ELF-1 (cell line): Measurements from ENCODE around the gene DPH1.

ENCODE experiments used
- DNase-seq: peaks from one replicate; pipeline ENCODE4 v3.0.0-alpha.2; 2016; ENCODE audit warnings: low read depth, low spot score

DPH1 gene

DNA sequence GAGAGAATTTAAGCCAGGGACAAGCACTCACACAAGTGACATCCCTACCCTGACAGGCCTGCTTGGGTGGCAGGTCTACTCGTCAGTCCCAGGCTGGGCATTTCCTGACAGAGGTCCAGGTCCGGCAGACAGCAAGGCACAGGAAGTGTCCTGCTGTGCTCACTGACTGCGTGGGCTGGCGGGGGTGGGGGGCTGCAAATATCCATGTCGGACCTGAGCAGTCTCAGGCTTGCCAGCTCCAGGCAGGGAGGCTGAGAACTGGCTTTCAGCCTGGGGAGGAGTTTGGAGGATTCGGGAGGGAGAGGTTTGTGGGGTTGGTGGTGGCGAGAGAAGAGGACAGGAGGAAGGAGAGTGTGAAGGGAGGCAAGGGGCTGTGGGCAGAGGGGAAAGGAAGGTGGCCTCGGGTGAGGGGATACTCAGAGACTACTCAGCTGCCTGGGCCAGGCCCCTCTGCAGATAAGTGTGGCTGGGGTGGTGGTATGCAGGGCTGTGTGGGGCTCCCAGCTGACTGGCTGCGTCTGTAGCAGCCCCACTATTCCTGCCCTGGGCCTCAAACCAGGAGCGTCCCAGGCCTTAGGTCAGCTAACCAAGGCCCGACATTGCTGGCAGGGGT lies 32.7 kb downstream of the DPH1 start:
- no peak for DNase-seq

DNA sequence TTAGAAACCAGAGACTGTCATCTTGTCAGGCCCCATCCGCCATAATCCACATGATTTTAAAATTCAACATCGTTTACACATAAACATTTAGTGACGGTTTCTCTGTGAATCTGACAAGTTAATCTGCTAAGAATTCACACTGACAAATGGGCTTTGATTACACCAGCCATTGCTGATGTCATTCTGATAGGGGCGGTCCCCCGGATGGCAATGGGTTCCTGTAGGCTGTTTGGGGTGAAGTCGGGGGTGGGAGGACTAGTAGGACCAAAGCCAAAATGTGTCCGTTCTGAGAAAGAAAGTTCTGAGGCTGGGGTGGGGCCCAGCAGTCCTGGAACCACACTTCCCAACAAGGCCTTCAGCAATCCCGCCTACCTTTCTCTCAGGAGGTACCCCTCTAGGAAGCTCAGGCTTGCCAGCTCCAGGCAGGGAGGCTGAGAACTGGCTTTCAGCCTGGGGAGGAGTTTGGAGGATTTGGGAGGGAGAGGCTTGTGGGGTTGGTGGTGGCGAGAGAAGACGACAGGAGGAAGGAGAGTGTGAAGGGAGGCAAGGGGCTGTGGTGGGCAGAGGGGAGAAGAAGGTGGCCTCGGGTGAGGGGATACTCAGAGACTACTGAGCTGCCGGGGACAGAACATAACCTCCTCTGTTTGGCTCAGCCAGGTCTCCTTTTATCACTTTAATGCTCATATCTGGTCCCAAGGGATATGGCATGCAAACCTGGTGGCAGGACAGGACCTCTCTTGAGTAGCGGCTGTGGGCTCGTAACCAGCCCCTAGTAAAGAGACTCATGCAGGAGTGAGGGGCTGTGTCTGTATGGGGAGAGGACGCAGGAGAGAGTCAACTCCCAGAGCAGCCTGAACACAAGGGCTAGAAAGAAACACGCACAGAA lies 33.6 kb downstream of the DPH1 start:
- DNase-seq: no peak

DNA sequence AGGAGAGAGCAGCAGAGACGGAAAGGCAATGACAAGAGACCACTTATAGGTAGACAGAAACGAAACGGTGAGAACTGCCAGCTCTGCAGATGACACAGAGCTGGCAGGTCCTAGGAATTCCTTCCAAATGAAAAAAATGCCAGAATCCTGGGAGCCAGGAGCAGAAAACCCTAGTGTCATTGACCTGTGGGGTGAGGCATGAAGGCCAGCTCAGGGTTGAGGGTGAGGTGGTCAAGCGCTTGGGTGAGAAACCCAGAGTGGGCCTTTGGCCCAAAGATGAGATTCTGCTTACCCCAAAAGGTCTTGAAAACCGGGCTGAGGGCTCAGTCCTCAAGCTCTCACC lies 34.2 kb downstream of the DPH1 start:
- DNase-seq: no peak

DNA sequence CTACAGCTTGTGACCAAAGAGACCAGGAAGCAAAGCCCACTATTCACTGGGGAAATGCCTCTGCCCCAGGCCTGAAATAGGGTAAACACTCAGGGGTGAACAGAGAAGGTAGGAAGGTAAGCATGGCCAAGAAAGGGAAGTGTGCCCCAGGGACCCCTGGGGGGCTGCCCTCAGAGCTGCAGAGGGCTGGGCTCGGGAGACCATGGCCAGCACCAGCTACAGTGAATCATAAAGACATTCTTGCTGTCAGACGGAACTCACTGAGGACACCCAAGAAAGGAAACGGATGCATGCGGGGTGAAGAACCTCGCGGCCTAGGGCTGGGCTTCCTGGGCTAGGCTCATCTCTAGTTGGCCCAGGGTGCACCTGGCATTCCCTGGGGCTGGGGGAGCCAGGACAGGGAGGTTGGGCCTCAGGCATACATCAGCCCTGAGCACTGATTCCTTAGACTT lies 34.6 kb downstream of the DPH1 start:
- no peak for DNase-seq

DNA sequence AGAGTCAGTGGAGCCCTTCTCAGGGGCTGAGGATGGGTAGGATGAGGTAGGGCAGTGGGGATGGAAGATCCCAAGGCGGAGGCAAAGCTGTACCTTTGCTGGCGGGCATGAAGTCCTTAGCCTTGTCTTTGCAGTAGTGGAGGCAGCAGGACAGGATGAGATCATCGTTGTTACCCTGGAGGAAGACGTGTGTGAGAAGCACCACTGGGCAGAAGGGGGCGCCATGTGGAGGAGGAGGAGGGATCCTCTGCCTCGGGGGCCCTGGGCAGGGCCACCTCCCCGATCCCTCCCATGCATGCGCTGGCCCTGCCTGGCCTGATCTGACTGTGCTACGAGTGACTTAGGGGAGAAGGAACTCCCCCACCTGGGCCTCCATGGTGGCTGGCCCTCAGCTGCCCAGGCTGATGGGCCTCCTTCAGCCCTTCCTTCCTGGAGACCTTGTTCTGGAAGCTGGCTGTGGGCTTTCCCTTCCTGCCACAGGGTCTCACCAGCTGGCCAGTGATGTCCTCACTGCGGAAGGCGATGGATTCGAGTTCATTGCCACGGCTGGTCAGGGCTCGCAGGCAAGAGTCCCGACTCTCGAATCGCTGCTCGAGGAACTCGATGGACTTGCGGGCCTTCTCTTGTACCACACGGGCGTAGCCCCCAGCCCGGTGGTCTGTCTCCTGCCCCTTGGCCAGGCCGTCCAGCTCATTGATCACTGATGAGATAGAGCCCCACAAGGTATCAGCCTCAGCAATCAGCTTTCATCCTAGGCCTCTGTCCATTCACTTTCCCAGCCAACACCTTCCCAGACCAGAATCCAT lies 35.2 kb downstream of the DPH1 start:
- DNase-seq: peak; percentile 85

DNA sequence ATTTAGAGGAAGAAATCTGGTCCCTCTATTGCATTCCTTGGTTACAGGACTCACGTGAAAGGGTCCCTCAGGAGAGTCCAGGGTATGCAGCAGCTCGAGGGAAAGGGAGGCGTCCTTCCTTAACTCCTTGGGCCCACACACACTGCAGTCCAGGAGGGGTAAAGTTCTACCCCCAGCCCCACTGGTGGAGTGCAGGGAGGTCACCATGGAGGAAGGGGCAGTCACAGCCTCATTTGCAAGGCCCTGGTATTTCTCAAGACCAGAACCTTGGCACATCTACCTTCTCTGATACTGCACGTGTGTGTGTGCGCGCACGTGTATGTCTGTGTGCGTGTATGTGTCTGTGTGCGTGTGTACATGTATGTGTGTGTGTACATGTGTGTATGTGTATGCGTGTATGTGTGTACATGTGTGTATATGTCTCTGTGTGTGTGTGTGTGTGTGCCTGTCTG lies 36.0 kb downstream of the DPH1 start:
- no peak for DNase-seq

DNA sequence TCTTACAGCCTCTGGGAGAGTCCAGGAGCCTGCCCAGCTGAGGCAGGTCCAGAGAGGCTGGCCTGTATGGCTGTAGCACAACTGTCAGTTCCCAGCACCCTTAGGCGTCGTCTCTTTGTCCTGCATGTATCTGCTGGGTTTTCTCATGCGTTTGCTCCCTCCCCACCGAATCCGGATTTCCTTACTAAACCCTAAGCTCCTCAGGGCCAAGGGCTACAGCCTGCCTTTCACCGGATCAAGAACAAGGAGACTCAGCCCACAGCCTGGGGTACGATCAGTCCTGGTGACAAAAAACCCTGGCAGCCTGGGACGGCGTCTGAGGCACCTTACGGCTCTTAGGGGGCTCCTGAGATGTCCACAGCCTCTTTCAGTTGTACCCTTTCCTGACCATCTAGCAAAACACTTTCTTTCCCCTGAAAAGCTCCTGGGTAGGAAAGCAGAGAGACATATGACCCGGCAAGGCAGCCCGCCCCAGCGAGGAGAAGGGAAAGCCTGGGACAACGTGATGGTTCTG lies 37.2 kb downstream of the DPH1 start:
- DNase-seq: no peak

DNA sequence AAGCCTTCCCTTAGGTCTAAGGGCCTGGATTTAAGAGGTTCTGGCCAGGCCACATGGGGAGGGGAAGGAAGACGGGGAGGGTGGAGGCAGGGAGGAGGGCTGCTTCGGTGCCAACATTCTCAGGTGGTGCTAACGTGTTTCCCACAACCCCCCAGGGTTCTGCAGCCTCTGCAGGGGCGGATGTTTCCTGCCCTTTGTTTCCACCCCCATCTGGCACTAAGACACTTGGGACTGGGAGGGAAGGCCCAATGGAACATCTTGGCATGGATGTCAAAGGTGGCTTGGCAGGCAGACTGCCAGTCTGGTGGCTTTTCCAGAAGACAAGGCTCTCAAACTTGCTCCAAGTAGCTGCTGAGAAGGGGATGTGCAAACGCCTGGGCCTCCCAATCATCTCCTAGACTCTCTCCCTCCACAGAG lies 37.7 kb downstream of the DPH1 start:
- no peak for DNase-seq

DNA sequence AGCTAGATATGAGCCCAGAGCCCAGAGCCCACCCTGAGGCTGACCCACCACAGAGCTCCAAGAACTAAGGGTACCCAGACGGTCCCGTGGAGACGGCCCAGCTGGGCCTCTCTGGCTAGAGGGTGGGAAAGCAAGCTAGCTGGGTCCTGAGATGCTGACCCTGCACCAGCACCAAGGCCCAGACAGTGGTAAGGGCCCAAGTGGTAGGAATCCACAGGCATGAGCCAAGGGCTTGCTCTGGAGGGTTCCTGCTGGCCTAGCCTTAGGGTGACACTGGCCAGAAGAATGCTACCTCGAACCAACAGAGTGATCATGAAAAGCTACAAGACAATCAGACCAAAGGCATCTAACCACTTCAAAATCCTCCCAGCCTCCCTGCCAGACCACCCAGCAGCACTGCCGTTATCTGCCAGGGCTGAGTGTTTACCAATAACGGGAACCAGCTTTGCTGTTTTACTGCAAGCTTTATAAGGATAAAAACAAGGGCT lies 38.1 kb downstream of the DPH1 start:
- DNase-seq: peak; percentile 71

DNA sequence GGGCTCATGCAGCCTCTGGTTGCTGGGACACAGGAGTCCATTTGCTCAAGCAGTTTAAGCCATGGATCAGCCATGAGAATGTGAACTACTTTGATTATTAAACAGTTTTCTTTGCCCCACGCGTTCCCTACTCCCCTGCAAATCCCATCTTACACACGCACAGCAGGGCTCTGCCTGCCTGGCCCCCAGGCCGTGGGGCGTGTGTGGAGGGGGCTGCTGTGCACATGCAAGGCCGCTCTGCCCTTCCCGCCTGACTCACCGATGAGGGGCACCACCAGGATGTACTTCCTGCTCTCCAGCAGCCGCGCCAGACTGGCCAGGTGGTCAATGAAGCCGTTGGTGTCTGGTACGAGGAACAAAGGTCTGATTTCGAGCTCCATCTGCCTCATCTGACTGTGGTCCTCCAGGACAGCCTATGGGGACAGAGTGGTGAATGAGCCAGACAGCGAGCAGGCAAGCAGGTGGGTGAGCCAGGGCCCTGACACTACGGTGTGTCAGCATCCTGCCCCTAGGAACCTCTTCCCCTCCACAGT lies 38.6 kb downstream of the DPH1 start:
- peak; percentile 66 for DNase-seq

DNA sequence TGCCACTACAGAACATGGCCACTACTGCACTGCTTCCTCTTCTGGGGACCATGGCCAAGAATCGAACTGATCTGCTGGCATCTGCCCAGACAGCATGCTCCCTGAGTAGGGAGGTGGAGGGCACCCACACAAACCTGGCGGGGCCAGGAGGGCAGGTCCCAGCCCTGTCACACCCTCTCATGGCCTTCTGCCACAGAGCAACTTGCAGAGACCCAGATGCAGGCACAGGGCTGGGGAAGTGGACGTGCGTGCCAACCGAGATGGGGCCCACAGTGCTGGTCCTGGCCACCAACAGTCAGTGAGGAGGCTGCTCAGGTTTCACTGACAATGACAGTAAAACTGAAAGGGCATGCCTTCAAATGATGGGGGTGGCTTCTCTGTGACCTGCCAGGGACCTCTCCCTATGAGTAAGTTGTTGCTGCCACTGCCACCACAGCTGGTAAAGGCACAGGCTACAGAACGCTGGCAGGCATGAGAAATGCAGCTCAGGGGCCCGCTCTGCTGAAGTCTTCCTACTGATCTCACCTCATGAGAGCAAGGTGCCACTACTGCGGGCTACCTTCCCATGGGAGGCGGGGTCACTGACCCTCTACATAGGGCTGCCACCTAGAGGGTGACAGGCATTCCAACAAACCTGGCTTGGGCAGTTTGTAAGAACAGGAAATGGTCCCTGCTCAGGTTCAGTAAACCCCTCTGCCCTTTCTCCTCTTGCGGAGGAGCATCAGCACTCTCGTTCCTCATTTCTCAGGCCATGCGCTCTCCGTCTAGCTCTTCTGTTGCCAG lies 40.5 kb downstream of the DPH1 start:
- no peak for DNase-seq

DNA sequence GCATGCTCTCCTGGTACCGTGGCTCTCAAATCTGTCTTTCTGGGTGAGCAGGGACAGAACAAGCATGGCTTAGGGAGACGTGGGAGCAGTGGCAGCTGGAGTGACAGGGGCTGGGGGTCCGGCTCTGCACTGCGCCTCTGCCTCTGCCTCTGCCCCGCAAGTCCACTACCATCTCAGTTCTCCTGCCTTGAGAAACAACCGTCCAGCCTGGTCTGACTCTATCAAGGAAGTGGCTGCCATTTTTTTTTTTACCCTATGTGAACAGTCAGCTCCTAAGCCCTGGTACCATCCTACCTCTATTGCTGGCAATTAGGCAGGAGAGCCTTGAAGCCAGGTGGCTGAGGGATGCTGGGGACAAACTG lies 41.1 kb downstream of the DPH1 start:
- no peak for DNase-seq

DNA sequence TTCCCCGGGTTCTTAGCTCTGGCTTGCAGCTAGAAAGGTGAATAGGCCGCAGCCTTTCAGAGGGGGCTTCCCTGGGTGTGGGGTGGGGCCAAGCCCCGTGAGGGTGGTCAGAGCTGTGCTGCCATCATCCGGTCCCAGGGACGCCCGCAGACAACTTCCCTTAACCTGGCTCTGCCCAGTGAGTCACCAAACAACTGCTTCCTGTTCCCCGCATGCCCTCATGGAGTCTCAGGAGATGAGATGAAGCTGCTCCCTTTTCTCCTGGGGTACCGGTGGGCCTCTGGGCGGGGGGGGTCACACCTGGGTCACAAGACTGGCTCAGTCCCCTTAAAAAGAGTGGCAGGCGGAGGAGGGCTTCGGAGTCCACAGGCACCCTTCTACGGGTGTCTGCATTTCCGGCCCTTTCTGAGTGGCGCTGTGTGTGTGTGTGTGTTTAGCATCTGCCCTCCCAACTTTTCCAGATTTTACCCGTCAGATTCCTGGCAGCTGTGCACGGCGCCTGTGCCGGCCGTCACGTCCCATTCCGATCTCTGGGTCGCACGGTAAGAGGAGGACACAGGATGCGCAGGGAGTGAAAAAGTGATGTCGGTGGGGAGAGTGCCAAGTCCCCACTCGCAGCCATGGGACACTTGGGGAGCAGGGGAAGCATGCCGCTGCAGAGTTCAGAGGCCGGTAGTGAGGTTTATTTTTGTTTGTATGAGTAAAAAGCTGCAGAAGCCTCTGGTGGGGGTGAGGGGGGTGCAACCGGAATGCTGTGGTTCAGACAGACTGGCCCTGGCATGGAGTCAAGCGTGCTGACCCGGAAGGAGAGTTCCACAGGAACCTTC lies 41.7 kb downstream of the DPH1 start:
- no peak for DNase-seq

DNA sequence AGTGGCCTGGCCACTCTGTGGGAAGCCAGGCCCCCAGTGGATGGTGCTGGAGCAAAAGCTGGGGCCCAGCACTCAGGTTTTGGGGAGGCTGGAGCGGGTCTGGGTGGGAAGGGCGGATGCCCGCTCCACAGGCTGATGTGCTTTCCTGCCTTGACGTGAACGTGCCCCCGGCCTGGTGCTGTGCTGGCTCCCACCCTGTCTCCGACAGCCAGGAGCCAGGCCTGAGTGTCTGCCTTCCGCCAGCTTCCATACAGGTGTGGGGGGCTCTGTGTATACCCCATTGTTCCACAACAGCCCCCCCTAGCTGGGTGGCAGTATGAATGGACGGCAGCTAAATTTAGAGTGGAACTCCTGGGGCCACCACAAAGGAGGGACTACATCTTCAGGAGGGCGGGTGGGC lies 45.0 kb downstream of the DPH1 start:
- DNase-seq: no peak

DNA sequence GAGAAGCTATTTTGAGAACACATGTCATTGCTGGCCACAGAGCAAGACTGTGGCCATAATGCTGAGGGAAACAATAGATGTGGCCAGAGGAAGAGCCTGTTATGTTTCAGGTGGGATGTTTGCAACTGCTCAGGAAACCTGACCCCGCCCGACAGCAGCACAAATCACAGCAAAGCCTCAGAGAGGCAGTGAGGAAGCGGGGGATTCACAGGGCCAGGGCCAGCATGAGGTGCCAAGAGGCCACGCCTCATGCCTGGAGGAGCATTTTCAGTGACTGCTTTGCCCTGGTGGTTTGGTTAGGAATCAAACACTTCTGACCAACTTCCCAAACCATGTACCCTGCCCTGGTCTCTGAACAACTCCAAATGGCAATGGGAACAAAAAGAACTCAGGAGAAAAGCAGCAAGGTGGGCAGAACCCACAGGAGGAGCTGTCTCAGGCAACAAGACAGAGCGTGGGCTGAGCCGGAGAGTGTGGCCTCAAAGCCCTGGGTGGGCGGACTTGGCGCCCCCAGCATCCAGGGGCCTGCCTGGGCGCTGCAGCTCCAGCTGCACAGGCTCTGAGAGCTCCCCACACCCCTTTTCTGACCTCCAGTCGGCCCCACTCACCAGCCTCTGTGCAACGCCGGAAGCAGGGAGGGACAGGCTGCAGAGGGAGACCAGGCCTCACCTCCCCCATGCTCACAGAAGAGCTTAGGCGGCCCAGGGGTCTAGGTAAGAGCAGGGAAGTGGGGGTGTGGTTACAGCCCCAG lies 45.6 kb downstream of the DPH1 start:
- DNase-seq: peak; percentile 54

DNA sequence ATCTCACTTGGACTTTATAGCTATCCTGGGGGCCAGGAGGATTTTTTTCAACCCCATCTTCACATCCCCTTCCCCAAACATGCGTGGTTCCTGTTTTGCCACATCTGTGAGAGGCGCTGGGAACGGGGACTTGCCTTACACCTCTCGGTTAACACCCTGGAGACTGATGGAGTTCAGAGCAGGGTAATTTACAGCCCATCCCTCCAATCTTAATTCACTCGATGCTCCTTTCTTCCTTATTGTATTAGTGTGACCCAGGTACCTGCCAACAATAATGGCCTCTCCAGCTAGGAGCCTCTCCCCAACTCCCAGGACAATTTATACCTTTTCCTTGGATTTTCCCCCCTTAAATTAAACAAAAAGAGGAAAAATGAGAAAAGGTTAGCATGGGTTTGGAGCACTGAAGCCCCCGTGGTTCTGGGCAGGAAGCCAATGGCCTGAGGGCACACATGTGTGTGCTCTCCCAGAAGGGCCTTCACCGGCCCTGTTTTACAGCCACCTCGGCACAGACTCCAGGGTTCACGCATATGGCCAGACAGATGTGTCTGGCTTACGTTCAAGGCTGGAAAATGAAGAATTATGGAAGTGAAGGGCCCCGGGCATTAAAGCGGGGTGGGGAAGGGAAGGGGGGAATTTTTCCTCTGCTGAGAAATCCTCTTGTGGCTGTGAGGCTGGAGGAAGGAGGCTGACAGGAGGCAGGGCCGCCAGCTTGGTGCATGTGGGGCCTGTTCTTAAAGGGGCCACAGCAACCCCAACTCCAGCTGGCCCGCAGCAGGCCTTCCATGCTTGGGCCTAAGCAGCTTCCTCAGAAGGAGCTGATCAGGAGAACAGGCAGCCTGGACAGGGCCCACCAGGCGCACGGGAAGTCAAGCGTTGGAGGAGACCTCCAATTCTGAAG lies 46.4 kb downstream of the DPH1 start:
- DNase-seq: no peak

DNA sequence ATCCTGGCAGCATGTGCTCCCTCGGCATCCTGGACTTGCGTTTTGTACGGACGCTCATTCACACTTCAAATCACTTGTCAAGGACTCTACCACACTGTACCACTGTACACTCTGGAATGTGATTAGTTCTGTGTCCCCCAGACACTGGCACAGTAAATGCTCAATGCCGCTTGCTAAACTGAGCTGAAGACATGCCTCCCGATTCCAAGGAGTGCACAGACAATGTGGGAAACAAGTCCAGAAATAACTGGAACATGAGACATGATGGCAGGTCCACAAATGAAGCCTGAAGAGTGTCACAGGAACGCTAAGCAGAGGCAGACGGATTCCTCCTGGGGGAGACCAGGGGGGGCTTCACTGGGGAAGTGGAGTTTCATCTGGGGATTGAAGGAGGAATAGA lies 47.1 kb downstream of the DPH1 start:
- DNase-seq: no peak

DNA sequence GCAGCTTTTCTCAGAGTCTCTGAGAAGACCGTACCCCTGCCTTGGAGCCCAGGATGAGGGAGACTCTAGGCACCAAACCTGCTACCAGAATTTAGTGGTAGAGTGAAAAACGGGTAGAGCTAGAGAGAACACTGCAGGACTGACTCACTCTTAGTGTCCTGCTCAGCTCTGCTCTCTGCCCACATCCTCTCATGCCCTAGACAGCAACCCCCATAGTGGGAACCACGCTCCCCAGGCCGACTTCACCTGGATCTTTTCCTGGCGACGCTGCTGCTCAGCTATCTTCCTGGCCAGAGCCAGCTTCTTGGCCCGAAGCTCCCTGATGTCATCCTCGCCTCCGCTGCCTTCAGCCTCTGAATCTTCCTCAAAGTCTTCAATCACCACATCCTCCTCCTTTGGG lies 51.6 kb downstream of the DPH1 start:
- DNase-seq: no peak
